ENCODE data around the gene THEMIS.
"Not testable (repeated sequence)": the region's sequence is repeated elsewhere in the genome, so short reads cannot be mapped to it uniquely, and the experiment has no call there.

DNA sequence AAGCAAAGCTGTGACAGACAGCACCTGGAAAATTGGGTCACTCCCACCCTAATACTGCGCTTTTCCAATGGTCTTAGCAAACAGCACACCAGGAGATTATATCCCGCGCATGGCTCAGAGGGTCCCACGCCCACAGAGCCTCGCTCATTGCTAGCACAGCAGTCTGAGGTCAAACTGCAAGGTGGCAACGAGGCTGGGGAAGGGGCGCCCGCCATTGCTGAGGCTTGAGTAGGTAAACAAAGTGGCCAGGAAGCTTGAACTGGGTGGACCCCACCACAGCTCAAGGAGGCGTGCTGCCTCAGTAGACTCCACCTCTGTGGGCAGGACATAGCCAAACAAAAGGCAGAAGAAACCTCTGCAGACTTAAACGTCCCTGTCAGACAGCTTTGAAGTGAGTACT is 25.6 kb upstream of the THEMIS start:
- not testable (repeated sequence) for TF ChIP-seq POLR2A (IDR thresholded peaks at IDR 0.05; ENCODE audit: low read length); GATA1 (IDR thresholded peaks at IDR 0.05; ENCODE audit: low read depth, low read length)

Data from erythroblast (primary cell).